ENCODE results near the gene STK11. TPM values are rescaled to one million over a fixed set of nuclear protein-coding genes. Genes with fewer than 3 reads are reported as not detected.

The STK11 gene
- total RNA-seq, 1 experiment from 2014 or later: 53.0 TPM

- peaks cover 3% of the 10 kb centered on the region; the same call in 1 of the 2 replicates for H3K36me3 ChIP-seq (ENCODE audit: low read depth)
- no peak overlapping the region for H3K4me3 ChIP-seq
- TF ChIP-seq CTCF (conservative IDR thresholded peaks at IDR 0.05) (no peak), EZH2 (IDR thresholded peaks at IDR 0.05; ENCODE audit: low read depth) (no peak)
- H3K79me2 ChIP-seq (ENCODE audit: low read depth): peaks cover 50% of the 10 kb centered on the region
- H4K20me1 ChIP-seq (ENCODE audit: insufficient read depth): peaks cover 14% of the 10 kb centered on the region; the same call in 1 of the 2 replicates
- no peaks in the 10 kb centered on the region for H3K27me3 ChIP-seq (ENCODE audit: insufficient read depth, low read depth)
- no TSS peak for BruUV-seq (replicated peaks)
- peaks cover 44% of the 10 kb centered on the region for H3K4me1 ChIP-seq (replicated peaks; ENCODE audit: insufficient read depth)
- peaks cover 61% of the 10 kb centered on the region for H3F3A ChIP-seq (ENCODE audit: insufficient read depth, low read depth)
- CTCF ChIA-PET: no interaction called here
- H3K9me2 ChIP-seq (ENCODE audit: insufficient read depth): no peaks in the 10 kb centered on the region
- H3K9me3 ChIP-seq (ENCODE audit: insufficient read depth, low read depth): no peaks in the 10 kb centered on the region
- no peak overlapping the region for H2AFZ ChIP-seq
- H3K27ac ChIP-seq: no peak overlapping the region
- intact Hi-C loops (cut with micrococcal nuclease; ENCODE audit: unreplicated experiment): no loop called here
- POLR2A ChIA-PET (ENCODE audit: unreplicated experiment): no interaction called here
- no peak overlapping the region for H3K4me2 ChIP-seq
- no peak for DNase-seq
These were observed 51.3 kb downstream of the STK11 start for GRCh38 chr19:1256646-1257474.

GRCh38 chr19:1257475-1258162 is 52.0 kb downstream of the STK11 start:
- no peak for DNase-seq
- peaks cover 48% of the 10 kb centered on the region for H3K79me2 ChIP-seq (ENCODE audit: low read depth)
- intact Hi-C loops (cut with micrococcal nuclease; ENCODE audit: unreplicated experiment): no loop called here
- H3K4me1 ChIP-seq (replicated peaks; ENCODE audit: insufficient read depth): peaks cover 48% of the 10 kb centered on the region
- H2AFZ ChIP-seq: no peak overlapping the region
- H3K4me2 ChIP-seq: peak overlapping the region; percentile 74; the same call in 1 of the 2 replicates
- TF ChIP-seq CTCF (conservative IDR thresholded peaks at IDR 0.05) (no peak), EZH2 (IDR thresholded peaks at IDR 0.05; ENCODE audit: low read depth) (no peak)
- ChIA-PET CTCF (no interaction called here), POLR2A (ENCODE audit: unreplicated experiment) (no interaction called here)
- H3K36me3 ChIP-seq (ENCODE audit: low read depth): peaks cover 3% of the 10 kb centered on the region; the same call in 1 of the 2 replicates
- peaks cover 14% of the 10 kb centered on the region; the same call in 1 of the 2 replicates for H4K20me1 ChIP-seq (ENCODE audit: insufficient read depth)
- H3K27ac ChIP-seq: peak overlapping the region; percentile 92
- H3F3A ChIP-seq (ENCODE audit: insufficient read depth, low read depth): peaks cover 62% of the 10 kb centered on the region
- no peaks in the 10 kb centered on the region for H3K9me3 ChIP-seq (ENCODE audit: insufficient read depth, low read depth)
- H3K9me2 ChIP-seq (ENCODE audit: insufficient read depth): no peaks in the 10 kb centered on the region
- BruUV-seq (replicated peaks): no TSS peak
- no peak overlapping the region for H3K4me3 ChIP-seq
- no peaks in the 10 kb centered on the region for H3K27me3 ChIP-seq (ENCODE audit: insufficient read depth, low read depth)

- ChIA-PET POLR2A (ENCODE audit: unreplicated experiment) (no interaction called here), CTCF (interaction anchor here (0.7 kb wide), 1 partner anchor 42 kb away, joined by 3 read pairs; no protein-coding TSS in a partner anchor)
- TSS peak; percentile 2 for BruUV-seq (replicated peaks)
- H3K79me2 ChIP-seq (ENCODE audit: low read depth): peaks cover 48% of the 10 kb centered on the region
- peaks cover 62% of the 10 kb centered on the region for H3F3A ChIP-seq (ENCODE audit: insufficient read depth, low read depth)
- peaks cover 3% of the 10 kb centered on the region; the same call in 1 of the 2 replicates for H3K36me3 ChIP-seq (ENCODE audit: low read depth)
- no peak overlapping the region for H2AFZ ChIP-seq
- DNase-seq: no peak
- no peak overlapping the region for H3K4me3 ChIP-seq
- no peaks in the 10 kb centered on the region for H3K9me2 ChIP-seq (ENCODE audit: insufficient read depth)
- H3K9me3 ChIP-seq (ENCODE audit: insufficient read depth, low read depth): no peaks in the 10 kb centered on the region
- peak overlapping the region; percentile 74 for H3K4me2 ChIP-seq
- peaks cover 14% of the 10 kb centered on the region; the same call in 1 of the 2 replicates for H4K20me1 ChIP-seq (ENCODE audit: insufficient read depth)
- intact Hi-C loops (cut with micrococcal nuclease; ENCODE audit: unreplicated experiment): no loop called here
- H3K4me1 ChIP-seq (replicated peaks; ENCODE audit: insufficient read depth): peaks cover 53% of the 10 kb centered on the region
- TF ChIP-seq EZH2 (IDR thresholded peaks at IDR 0.05; ENCODE audit: low read depth) (no peak), CTCF (conservative IDR thresholded peaks at IDR 0.05) (no peak)
- peak overlapping the region; percentile 92 for H3K27ac ChIP-seq
- no peaks in the 10 kb centered on the region for H3K27me3 ChIP-seq (ENCODE audit: insufficient read depth, low read depth)
These were observed 52.5 kb downstream of the STK11 start for GRCh38 chr19:1258163-1258492.

Measured in PC-9 (cell line).